IMR-90 (cell line): ENCODE data around the gene RMND5A. TPM values are rescaled to one million over a fixed set of nuclear protein-coding genes. Genes with fewer than 3 reads are reported as not detected.
A peak's percentile ranks its signal among the peaks of the same experiment; 100 is the strongest.
"Not testable (repeated sequence)": the region's sequence is repeated elsewhere in the genome, so short reads cannot be mapped to it uniquely, and the experiment has no call there.

Experiments used
- ATAC-seq: fragments of 200-7000 bp; cut with Tn5 transposase; 2 replicates; pipeline ENCODE4 v1.9.1; 2020; ENCODE audit warnings: low read depth, mild to moderate bottlenecking, moderate library complexity
- BruUV-seq: library from RNA; stranded (reverse); fragments of 400-500 nt; replicated peaks from 2 replicates; lab custom pipeline; 2021; lab: Mats Ljungman, UMichigan
- CTCF ChIA-PET: fragments of 300-600 bp; formaldehyde crosslinking; extraction: SDS; loops from one replicate; lab custom pipeline; 2021; ENCODE audit warnings: antibody characterized with exemption; lab: Yijun Ruan, JAX
- POLR2A ChIA-PET: fragments of 300-600 bp; sonication (Branson Sonifier 250); formaldehyde crosslinking; loops from one replicate; lab custom pipeline; 2022; ENCODE audit warnings: antibody characterized with exemption; ENCODE audit not compliant: unreplicated experiment; lab: Charles Lee
- DNase-seq: peaks from one replicate; pipeline ENCODE4 v3.0.0; 2013
- H2AFZ ChIP-seq: replicated peaks from 2 replicates; pipeline ENCODE3; 2013; ENCODE audit warnings: low read length, mild to moderate bottlenecking; ENCODE audit not compliant: poor library complexity
- H2AK5ac ChIP-seq: 2 replicates; pipeline ENCODE4 v1.6.1; 2013; ENCODE audit warnings: low read depth, low read length, inconsistent platforms
- H2AK9ac ChIP-seq: replicated peaks from 2 replicates; pipeline ENCODE3; 2013; ENCODE audit warnings: mild to moderate bottlenecking, low read depth, low read length, moderate library complexity; ENCODE audit not compliant: poor library complexity
- H2BK120ac ChIP-seq: 2 replicates; pipeline ENCODE4 v1.6.1; 2013; ENCODE audit warnings: low read depth, low read length, inconsistent platforms
- H2BK15ac ChIP-seq: 3 replicates; pipeline ENCODE4 v1.6.1; 2013; ENCODE audit warnings: low read depth, low read length, inconsistent platforms
- H2BK20ac ChIP-seq: 2 replicates; pipeline ENCODE4 v1.6.1; 2013; ENCODE audit warnings: low read depth, mild to moderate bottlenecking, inconsistent platforms, low read length, moderate library complexity
- H2BK5ac ChIP-seq: 2 replicates; pipeline ENCODE4 v1.6.1; 2013; ENCODE audit warnings: mild to moderate bottlenecking, low read depth, low read length, inconsistent platforms; ENCODE audit not compliant: poor library complexity, severe bottlenecking
- H3K14ac ChIP-seq: replicated peaks from 2 replicates; pipeline ENCODE4 v1.6.1; 2013; ENCODE audit warnings: low read depth, low read length, inconsistent platforms
- H3K18ac ChIP-seq: 2 replicates; pipeline ENCODE4 v1.6.1; 2013; ENCODE audit warnings: low read depth, low read length, control low read depth
- H3K23ac ChIP-seq: 2 replicates; pipeline ENCODE4 v1.6.1; 2013; ENCODE audit warnings: low read depth, low read length, inconsistent platforms
- H3K27ac ChIP-seq: 2 replicates; pipeline ENCODE4 v1.5.1; 2013; ENCODE audit warnings: mild to moderate bottlenecking, control low read depth, low read length; ENCODE audit not compliant: insufficient read depth
- H3K27me3 ChIP-seq: 2 replicates; pipeline ENCODE4 v1.6.1; 2013; ENCODE audit warnings: low read length; ENCODE audit not compliant: control insufficient read depth, insufficient read depth
- H3K36me3 ChIP-seq: 2 replicates; pipeline ENCODE4 v1.6.1; 2013; ENCODE audit warnings: low read length, mixed read lengths; ENCODE audit not compliant: control insufficient read depth, insufficient read depth
- H3K4ac ChIP-seq: 2 replicates; pipeline ENCODE4 v1.6.1; 2013; ENCODE audit warnings: low read depth, low read length, inconsistent platforms
- H3K4me1 ChIP-seq: 2 replicates; pipeline ENCODE4 v1.6.1; 2013; ENCODE audit warnings: low read length, mixed read lengths; ENCODE audit not compliant: control insufficient read depth, insufficient read depth
- H3K4me2 ChIP-seq: 2 replicates; pipeline ENCODE4 v1.6.1; 2013; ENCODE audit warnings: low read depth, mild to moderate bottlenecking, control low read depth, low read length, moderate library complexity
- H3K4me3 ChIP-seq: 2 replicates; pipeline ENCODE4 v1.5.1; 2013; ENCODE audit warnings: low read depth, mild to moderate bottlenecking, control low read depth, low read length, moderate library complexity; ENCODE audit not compliant: insufficient read depth
- H3K56ac ChIP-seq: 2 replicates; pipeline ENCODE4 v1.6.1; 2013; ENCODE audit warnings: low read length, inconsistent platforms; ENCODE audit not compliant: insufficient read depth; ENCODE audit errors: extremely low read depth
- H3K79me1 ChIP-seq, 2 experiments: 2 replicates each; pipeline ENCODE4 v1.6.1; 2013; ENCODE audit warnings: low read length in 2 of 2, inconsistent platforms in 1 of 2, low read depth in 1 of 2
- H3K9ac ChIP-seq: 2 replicates; pipeline ENCODE4 v1.6.1; 2013; ENCODE audit warnings: low read depth, low read length, control low read depth
- H3K9me1 ChIP-seq: 2 replicates; pipeline ENCODE4 v1.6.1; 2013; ENCODE audit warnings: low read length, inconsistent platforms; ENCODE audit not compliant: insufficient read depth
- H3K9me3 ChIP-seq: 2 replicates; pipeline ENCODE4 v1.6.1; 2013; ENCODE audit warnings: low read length; ENCODE audit not compliant: control insufficient read depth, insufficient read depth
- H4K20me1 ChIP-seq: 2 replicates; pipeline ENCODE4 v1.6.1; 2013; ENCODE audit warnings: low read length, inconsistent platforms; ENCODE audit not compliant: insufficient read depth
- H4K5ac ChIP-seq: 2 replicates; pipeline ENCODE4 v1.6.1; 2013; ENCODE audit warnings: mild to moderate bottlenecking, low read depth, low read length, control low read depth
- H4K8ac ChIP-seq, 2 experiments: 2 replicates each; pipeline ENCODE4 v1.6.1; 2013; ENCODE audit warnings: low read depth in 2 of 2, low read length in 2 of 2, control low read depth in 1 of 2, inconsistent platforms in 1 of 2
- H4K91ac ChIP-seq: 2 replicates; pipeline ENCODE4 v1.6.1; 2013; ENCODE audit warnings: low read depth, low read length, inconsistent platforms; ENCODE audit not compliant: insufficient read depth
- WGBS, 2 experiments: methylation state at CpG; one replicate each; pipeline versions ENCODE4 v1.1.5 to v1.1.7; 2013; ENCODE audit warnings: missing lambda C conversion rate in 2 of 2; ENCODE audit not compliant: insufficient read length in 1 of 2; ENCODE audit errors: extremely low coverage in 2 of 2; 5-methylcytosine and 5-hydroxymethylcytosine counted together
- dilution Hi-C: fragments of 300-500 bp; cut with HindIII; formaldehyde crosslinking; loops from one replicate; pipeline ENCODE4 v1.14.3; 2018; ENCODE audit warnings: low sequenced_read_pairs; ENCODE audit not compliant: unreplicated experiment
- in situ Hi-C: fragments of 300-500 bp; cut with MboI; formaldehyde crosslinking; loops from 3 replicates; pipeline ENCODE4 v1.14.3; 2019; ENCODE audit warnings: low sequenced_read_pairs, inconsistent platforms, mixed read lengths
- intact Hi-C: fragments of 100-400 bp; cut with micrococcal nuclease; formaldehyde crosslinking; loops from 2 replicates; pipeline ENCODE4 v1.10.0; 2022
- polyA plus RNA-seq, 3 experiments: library from polyadenylated mRNA; depleted of rRNA; stranded (reverse); fragments of >200 nt; gene quantifications; 2 replicates each; pipeline ENCODE4 v1.2.3, GENCODE V29; 2012; ENCODE audit warnings: low replicate concordance in 1 of 3
- total RNA-seq: library from RNA; depleted of rRNA; stranded (reverse); fragments of >200 nt; gene quantifications from 2 replicates; pipeline ENCODE4 v1.2.3, GENCODE V29; 2012

Gene RMND5A
- total and polyA plus RNA-seq, 2 of the 4 experiments (the other 2 are of a cell fraction), result 5.1 to 16.0 TPM

DNA sequence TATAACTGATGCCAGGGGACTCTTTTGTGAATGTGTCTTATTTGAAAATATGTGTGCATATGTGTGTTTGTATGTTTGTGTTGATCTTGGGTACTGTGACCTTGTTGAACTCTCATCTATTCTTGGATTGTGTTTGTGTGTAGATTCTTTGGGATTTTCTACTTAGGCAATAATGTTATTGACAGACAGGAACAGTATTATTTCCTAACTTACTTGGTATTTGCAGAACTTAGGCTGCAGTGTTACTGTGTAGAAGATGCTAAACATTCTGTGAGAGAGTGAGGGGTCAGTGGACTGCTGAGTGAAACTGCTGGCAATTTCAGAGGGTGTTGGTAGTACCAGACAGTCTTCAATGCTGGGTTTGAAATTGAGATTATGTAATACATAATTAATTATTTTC, 12.7 kb downstream of the RMND5A start:
- DNase-seq, H3K9ac ChIP-seq, H3K4ac ChIP-seq, H3K36me3 ChIP-seq, H2BK120ac ChIP-seq, H3K79me1 ChIP-seq, H4K8ac ChIP-seq, H3K4me2 ChIP-seq, CTCF ChIA-PET, dilution Hi-C loops, intact Hi-C loops, H3K27ac ChIP-seq, H2BK15ac ChIP-seq, H3K4me3 ChIP-seq, H2AK9ac ChIP-seq, BruUV-seq, H3K4me1 ChIP-seq, H2AFZ ChIP-seq, H3K23ac ChIP-seq, H2AK5ac ChIP-seq, POLR2A ChIA-PET, H4K5ac ChIP-seq, H3K9me1 ChIP-seq, H3K56ac ChIP-seq, H3K18ac ChIP-seq, H3K27me3 ChIP-seq, H3K9me3 ChIP-seq, H2BK5ac ChIP-seq, H4K91ac ChIP-seq, H3K14ac ChIP-seq, H4K20me1 ChIP-seq, in situ Hi-C loops, H2BK20ac ChIP-seq: not testable (repeated sequence)
- ATAC-seq, result peak; percentile 21; the same call in 1 of the 2 replicates

DNA sequence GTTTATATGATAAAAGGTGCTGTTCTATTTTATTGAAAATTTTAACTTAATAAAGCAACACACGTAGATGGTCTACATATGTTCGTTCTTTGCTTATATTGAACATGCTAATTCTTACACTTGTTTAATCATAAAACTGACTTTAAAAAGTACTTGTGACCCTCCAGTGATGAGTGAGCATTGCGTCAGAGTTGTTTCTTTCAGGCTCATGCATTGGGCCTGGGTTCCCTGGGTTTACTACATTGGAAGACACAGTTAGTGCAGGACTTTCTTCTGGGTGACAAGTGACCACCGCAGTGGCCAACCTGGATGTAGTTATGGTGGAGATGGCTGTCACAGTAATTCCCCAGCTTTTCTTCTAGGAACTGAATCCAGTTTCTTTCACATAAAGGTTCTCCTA, 13.4 kb downstream of the RMND5A start:
- H3K9me3 ChIP-seq, BruUV-seq, H2BK5ac ChIP-seq, DNase-seq, H3K4me2 ChIP-seq, H2AK5ac ChIP-seq, ATAC-seq, H3K56ac ChIP-seq, H3K14ac ChIP-seq, H4K5ac ChIP-seq, H3K23ac ChIP-seq, H3K18ac ChIP-seq, H3K27ac ChIP-seq, dilution Hi-C loops, H4K8ac ChIP-seq, H3K27me3 ChIP-seq, CTCF ChIA-PET, H2BK15ac ChIP-seq, H4K91ac ChIP-seq, H3K4ac ChIP-seq, intact Hi-C loops, H2AFZ ChIP-seq, POLR2A ChIA-PET, H3K36me3 ChIP-seq, H4K20me1 ChIP-seq, in situ Hi-C loops, H3K4me3 ChIP-seq, H2BK120ac ChIP-seq, H2BK20ac ChIP-seq, H3K4me1 ChIP-seq, H2AK9ac ChIP-seq, H3K9me1 ChIP-seq, H3K79me1 ChIP-seq, H3K9ac ChIP-seq: not testable (repeated sequence)
- no CpG with 5 or more reads among the region's 4 CpGs for WGBS, 2 experiments
